HL-60 (cell line): ENCODE data around the gene PPP2R3A.

Experiments
- POLR2AphosphoS5 ChIP-seq: IDR thresholded peaks from 2 replicates; pipeline ENCODE4 v1.6.1; 2012; ENCODE audit warnings: low read depth
- REST ChIP-seq: IDR thresholded peaks from 2 replicates; pipeline ENCODE4 v1.6.1; 2012; ENCODE audit warnings: low read depth; ENCODE audit not compliant: insufficient replicate concordance
- TF ChIP-seq, protein P1 (sequence below): IDR thresholded peaks from one replicate; pipeline ENCODE4 v1.5.1; 2011; ENCODE audit warnings: low read length, control low read depth, inconsistent platforms; ENCODE audit not compliant: insufficient read depth

- TF ChIP-seq REST, result no peak
- TF ChIP-seq POLR2AphosphoS5, result no peak
- TF ChIP-seq, protein P1, sequence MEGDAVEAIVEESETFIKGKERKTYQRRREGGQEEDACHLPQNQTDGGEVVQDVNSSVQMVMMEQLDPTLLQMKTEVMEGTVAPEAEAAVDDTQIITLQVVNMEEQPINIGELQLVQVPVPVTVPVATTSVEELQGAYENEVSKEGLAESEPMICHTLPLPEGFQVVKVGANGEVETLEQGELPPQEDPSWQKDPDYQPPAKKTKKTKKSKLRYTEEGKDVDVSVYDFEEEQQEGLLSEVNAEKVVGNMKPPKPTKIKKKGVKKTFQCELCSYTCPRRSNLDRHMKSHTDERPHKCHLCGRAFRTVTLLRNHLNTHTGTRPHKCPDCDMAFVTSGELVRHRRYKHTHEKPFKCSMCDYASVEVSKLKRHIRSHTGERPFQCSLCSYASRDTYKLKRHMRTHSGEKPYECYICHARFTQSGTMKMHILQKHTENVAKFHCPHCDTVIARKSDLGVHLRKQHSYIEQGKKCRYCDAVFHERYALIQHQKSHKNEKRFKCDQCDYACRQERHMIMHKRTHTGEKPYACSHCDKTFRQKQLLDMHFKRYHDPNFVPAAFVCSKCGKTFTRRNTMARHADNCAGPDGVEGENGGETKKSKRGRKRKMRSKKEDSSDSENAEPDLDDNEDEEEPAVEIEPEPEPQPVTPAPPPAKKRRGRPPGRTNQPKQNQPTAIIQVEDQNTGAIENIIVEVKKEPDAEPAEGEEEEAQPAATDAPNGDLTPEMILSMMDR, result no peak
These were observed 103.2 kb downstream of the PPP2R3A start for GRCh38 chr3:136068708-136069107.
